Amygdala (tissue), 56 donors: ENCODE results near the gene IPO5.
A peak's percentile ranks its signal among the peaks of the same experiment; 100 is the strongest.
"Not testable (repeated sequence)": the region's sequence is repeated elsewhere in the genome, so short reads cannot be mapped to it uniquely, and the experiment has no call there.

Source experiments
- DNase-seq, 56 donors: peaks; one replicate each; lab custom pipeline; 2025; lab: John Stamatoyannopoulos, UW

Gene IPO5

DNA sequence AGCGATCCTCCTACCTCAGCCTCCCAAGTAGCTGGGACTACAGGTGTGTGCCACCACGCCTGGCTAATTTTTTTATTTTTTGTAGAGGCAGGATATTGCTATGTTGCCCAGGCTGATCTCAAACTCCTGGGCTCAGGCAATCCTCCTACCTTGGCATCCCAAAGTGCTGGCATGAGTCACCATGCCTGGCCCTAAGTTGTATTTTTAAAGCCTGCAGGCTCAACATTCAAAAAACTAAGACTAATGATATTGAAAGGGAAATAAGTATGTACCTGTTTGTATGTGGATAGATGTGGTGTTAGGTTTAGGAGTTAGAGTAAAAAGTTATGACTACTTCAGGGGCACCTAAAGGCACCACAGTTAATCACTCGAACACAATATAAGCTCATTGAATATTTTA is 5.4 kb upstream of the IPO5 start:
- DNase-seq = no peak

DNA sequence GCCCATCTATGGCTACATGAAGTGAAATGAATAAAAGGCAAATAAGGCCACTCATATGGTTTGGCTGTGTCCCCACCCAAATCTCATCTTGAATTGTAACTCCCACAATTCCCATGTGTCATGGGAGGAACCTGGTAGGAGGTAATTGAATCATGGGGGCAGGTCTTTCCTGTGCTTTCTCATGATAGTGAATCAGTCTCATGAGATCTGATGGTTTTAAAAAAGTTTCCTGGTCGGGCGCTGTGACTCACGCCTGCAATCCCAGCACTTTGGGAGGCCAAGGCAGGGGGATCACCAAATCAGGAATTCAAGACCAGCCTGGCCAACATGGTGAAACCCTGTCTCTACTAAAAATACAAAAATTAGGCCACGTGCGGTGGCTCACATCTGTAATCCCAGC is 4.2 kb upstream of the IPO5 start:
- not testable (repeated sequence) for DNase-seq

DNA sequence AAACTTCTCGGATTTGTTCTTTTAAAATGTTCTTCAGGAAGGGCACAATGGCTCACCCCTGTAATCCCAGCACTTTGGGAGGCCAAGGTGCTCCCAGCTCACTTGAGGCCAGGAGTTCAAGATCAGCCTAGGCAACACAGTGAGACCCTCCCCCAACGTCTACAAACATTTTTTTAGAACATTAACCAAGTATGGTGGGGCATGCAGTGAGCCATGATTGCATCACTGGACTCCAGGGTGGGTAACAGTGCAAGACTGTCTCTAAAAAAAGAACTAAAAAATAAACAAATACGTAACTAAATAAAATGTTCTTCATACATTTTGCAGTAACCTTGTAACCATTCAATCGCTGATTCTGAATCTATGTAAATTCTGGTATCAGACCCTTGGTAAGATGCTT is 2.1 kb upstream of the IPO5 start:
- no peak for DNase-seq

GRCh38 chr13:97952831-97953230 is 644 bp upstream of the IPO5 start:
- DNase-seq = not testable (repeated sequence)

GRCh38 chr13:97961340-97961739 is 7.9 kb downstream of the IPO5 start:
- no peak for DNase-seq

GRCh38 chr13:97962887-97963286 is 9.4 kb downstream of the IPO5 start:
- no peak for DNase-seq

- DNase-seq = no peak
Observed at GRCh38 chr13:97967226-97967625, 13.8 kb downstream of the IPO5 start.

DNA sequence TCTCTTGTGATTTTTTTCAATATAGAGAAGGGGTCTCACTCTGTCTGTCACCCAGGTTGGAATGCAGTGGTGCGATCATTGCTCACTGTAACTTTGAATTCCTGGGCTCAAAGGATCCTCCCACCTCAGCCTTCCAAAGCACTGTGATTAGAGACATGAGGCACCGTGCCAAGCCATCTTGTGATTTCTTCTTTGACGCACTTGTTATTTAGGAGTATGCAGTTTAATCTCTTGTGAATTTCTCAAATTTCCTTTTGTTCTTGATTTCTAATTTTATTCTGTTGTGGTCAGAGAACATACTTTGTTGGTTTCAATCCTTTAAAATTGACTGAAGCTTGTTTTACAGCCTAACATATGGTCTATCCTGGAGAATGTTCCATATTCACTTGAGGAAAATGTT is 14.5 kb downstream of the IPO5 start:
- DNase-seq = peak in 5 of 56 donors; percentile 0 to 9 (median 5)

DNA sequence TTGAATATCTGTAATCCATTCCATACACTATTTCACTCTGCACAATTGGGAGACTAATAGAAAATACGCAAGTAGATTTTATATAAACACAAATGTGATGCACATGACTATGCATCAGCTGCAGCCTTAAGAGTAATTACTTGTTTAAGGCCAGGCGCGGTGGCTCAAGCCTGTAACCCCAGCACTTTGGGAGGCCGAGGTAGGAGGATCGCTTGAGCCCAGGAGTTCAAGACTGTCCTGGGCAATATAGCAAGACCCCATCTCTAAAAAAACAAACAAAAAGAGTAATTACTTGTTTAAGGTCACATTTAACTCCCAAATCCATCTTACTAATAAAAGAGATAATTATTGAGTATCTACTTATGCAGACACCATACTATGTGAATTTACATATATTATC is 18.0 kb downstream of the IPO5 start:
- no peak for DNase-seq

GRCh38 chr13:97974773-97975172 is 21.3 kb downstream of the IPO5 start:
- DNase-seq = no peak

DNA sequence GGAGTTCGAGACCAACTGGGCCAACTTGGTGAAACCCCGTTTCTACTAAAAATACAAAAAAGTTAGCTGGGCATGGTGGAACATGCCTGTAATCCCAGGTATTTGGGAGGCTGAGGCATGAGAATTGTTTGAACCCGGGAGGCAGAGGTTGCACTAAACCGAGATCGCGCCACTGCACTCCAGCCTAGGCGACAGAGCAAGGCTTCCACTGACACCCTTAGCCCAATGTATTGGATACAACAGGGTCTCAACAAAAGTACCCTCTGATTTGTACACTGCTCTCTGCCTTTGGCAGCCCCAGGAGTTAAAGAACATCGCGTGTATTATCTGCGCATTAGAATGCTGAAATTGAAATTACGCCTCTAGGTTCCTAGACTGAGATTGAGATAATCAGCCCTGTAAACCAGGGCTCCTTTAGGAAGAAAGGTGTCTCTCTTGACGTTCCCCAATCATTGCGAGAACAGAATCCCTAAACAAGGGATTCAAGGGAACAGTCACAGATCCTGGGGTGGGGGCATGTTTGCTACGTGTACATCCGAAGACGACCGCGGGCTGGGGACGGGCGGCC is 21.9 kb downstream of the IPO5 start:
- DNase-seq = peak in 2 of 56 donors; percentile 24 to 30

- DNase-seq = peak; percentile 22 to 93 (median 78)
Observed at GRCh38 chr13:97975848-97976609, 22.6 kb downstream of the IPO5 start.

GRCh38 chr13:97976610-97977521 is 23.4 kb downstream of the IPO5 start:
- peak in 15 of 56 donors; percentile 14 to 90 (median 27) for DNase-seq

DNA sequence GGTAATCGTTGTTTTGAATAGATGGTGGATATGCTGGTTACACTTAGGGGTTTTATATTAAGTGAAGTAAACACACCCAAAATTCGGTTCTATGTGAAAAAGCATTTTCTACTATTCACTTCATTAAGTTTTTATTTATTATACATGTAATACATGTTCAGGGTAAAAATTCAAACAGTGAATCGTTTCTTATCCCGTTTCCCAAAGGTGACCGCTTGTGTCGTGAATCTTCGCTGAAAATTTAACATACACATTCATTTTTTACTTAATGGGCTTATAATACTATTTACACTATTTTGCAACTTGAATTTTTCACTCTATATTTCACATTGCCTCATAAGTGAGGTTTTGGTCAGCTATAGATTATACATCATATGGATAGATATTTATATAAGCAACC is 24.5 kb downstream of the IPO5 start:
- DNase-seq = no peak

GRCh38 chr13:97978651-97979050 is 25.2 kb downstream of the IPO5 start:
- no peak for DNase-seq

DNA sequence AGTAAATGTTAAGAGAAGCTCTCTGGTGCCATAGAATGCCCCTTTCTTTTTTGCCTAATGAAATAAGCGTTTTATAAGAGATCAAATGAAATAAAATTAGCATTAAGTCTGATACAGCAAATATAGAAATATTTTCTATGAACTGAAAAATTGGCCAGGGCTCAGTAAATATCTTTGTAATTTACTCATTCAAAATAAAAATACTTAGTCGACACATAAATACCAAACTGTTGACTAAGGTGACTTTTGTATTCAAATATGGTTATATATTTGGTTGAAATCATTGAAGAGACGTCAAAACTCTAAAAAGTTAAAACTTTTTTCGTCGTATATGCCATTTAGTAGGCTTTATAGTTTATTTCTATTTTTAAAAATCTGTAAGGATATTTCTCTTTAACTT is 25.6 kb downstream of the IPO5 start:
- no peak for DNase-seq

GRCh38 chr13:97979556-97979955 is 26.1 kb downstream of the IPO5 start:
- no peak for DNase-seq

DNA sequence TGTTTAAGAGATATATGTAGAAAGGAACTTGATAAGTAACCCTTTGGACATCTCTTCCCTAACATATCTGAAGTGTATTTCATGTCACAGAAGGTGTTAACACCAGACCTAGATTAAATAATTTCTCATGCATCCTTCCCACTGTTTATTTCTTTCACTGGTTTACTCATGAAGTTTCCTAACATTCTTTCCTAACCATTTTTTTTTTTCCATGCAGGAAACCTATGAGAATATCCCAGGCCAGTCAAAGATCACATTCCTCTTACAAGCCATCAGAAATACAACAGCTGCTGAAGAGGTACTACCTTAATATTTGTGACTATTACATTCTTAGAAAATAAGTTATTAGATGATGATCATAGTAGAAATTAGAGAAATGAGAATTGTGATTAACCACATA is 28.8 kb downstream of the IPO5 start:
- DNase-seq = no peak

DNA sequence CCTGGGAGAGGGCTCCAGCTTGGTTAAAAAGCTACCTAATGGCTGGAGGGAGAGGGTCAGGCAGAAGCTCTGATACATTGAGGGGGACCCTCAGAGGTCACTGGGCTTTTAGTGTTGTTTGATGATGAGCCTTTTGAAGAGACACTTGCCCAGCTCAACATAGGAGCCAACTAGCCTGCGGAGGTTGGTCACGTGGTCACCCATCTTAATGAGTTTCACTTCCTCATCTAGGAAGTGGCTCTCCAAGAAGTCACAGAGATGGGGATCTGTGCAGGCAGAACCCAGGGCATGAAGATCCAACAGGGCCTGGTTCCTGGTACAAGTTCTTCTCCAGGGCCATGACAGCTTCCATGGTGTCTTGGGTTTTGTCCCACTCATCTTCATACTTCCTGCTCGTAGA is 33.4 kb downstream of the IPO5 start:
- DNase-seq = peak in 1 of 56 donors; percentile 4

DNA sequence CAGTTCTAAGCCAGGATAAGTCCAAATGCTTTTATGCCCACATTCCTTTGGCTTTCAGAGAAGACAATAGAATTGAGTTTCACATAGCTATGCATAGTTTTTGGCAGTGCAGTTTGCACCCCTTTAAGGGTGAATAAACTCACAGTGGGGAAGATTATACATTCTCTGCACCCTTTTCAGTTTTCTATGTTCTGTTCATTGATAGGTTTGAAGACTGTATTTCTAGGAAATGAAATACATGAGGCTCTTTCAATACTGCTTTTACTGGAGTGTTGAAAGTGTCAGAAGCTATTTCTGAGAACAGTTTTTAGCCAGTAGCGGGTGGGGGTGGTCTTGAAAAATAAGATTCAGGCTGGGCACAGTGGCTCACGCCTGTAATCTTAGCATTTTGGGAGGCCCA is 46.2 kb downstream of the IPO5 start:
- DNase-seq = no peak

- no peak for DNase-seq
Observed at GRCh38 chr13:98004107-98004506, 50.6 kb downstream of the IPO5 start.
